Measurements from ENCODE around the gene DPYD.

Gene DPYD

DNA sequence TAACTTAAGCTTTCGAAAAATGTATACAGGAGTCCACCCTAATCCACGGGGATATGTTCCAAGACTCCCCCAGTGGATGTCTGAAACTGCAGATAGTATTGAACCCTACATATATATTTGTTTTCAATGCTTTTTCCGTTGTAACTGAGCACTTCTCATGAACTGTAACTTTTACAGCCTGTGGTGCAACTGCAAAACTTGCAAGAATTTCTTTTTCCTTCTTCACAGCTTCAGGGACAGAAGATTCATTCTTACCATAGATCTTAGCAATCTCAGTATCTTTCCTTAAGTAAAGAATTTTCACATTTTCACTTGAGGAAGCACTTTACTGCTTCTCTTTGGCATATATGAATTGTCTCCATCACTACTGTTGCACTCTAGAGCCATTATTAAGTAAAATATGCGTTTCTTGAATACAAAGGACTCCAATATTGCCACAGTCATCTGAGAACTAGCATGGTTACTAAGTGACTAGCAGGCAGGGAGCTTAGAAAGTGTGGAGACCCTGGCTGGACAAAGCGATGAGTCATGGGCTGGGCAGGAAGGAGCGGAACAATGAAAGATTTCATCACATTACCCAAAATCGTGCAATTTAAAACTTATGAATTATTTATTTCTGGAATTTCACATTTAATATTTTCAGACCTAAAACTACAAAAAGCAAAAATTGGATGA lies 14.1 kb downstream of the DPYD start:
- no peak for DNase-seq (ENCODE audit: low spot score)

DNA sequence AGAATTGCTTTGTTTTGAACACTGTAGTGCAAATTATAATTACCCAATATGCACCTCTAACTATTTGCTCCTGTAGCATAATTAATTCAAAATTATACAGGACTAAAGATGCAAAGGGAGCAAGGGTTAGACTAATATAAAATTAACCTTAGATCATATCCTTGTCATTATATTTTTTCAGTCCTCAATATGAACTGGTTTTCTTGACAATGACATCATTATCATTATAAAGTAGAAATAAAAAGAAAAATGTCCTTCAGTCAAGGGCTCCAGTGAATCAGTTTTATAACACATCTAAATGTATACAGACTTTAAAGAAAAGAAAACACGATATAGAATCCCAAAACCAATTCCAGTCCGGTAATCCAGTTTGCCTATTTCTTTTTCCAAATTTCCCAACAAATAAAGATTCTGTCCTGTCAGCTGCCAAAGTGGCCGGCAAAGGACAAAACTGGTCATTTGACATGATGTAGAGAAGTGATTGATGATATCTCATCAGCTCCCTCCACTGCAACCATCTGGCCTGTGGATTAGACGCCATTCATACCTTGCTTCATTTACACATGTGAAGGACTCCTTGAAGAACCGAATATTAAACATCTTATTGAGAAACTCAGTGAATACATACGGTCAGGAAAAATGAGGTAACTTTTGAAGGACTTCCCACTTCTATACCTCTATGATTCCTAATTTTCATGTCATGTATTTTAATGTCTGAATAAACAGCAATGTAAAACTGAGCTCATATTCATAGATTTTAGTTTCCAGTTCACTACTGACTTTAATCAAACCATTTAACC lies 15.5 kb downstream of the DPYD start:
- no peak for DNase-seq (ENCODE audit: low spot score)

DNA sequence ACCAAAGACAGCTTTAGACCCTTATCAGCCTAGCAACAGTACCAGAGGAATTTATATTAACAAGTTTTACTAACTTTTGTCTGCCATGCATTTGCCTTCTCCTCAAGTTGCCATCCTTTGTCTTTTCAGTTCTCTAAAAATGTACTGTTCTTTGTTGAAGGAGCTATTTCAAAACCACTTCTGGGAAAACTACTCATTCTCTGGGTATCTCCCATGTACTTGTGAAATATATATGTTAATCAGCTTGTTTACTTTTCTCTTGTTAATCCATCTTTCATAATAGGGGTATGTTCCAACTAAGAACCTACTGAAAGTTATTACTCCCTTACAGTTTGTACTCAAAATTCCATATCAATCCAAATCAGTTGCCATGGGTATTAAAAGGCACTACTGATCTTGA lies 16.3 kb downstream of the DPYD start:
- DNase-seq (ENCODE audit: low spot score) = no peak

DNA sequence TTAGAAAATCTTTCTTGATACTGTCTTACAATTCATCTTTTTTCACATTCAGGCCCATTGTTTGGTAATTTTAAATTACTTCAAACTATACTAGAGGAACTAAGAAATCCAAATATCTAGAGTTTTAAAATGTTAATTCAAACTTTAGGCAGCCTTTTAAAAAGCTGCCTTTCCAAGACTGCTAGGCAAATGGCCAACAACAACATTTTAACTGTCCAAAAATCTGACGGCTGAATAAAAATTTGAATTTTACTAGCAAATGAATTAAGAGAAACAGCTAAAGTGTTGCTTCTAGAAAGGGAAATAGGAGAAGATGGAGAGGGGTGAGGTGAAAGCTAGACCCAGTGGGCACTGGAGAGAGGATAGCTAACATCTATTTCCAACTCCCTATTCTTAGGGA lies 17.2 kb downstream of the DPYD start:
- no peak for DNase-seq (ENCODE audit: low spot score)

DNA sequence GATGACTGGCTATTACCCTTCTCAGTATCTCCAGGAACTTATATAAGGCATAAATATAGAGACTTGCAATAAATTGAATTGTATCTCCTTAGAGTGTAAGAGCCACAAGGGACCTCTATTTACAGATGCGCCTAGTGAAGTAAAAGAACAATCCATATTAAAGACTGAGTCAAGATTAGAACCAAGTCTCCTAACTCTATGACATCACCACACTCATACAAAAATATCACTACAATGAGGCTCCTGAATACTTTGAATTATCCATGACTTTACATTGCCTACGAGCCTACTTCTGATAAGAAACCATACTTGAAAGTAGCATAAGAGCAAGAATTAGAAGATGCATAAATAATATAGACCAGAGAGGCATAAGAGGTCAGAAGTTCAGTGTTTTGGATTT lies 18.8 kb downstream of the DPYD start:
- no peak for DNase-seq (ENCODE audit: low spot score)

DNA sequence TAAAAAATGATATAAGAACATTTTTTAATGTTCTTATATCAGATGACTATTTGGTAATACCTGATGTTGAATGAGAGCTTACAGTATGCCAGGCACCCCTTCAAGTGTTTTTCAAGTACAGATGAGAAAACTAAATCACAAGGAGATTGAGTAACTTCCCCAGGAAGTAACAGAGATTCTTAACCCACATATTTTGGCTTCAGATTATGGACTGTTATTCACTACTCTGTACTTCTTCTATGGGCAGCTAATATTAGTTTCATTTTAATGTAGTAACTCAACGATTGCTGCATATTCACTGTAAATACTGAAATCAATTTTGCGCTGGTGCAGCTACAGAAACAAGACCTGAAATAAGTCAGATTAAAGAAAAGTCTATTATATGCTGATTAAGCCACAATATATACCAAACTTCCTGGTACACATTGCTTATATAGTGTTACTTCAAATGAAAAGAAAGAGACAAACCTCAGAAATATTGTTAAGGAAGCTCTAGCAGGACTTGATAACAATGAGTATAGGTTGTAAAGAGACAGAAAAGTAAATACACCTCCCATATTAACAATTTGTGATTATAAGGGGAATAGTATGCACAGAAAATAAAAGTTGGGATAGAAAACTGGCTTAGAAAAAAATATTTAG lies 19.7 kb downstream of the DPYD start:
- DNase-seq (ENCODE audit: low spot score) = no peak

DNA sequence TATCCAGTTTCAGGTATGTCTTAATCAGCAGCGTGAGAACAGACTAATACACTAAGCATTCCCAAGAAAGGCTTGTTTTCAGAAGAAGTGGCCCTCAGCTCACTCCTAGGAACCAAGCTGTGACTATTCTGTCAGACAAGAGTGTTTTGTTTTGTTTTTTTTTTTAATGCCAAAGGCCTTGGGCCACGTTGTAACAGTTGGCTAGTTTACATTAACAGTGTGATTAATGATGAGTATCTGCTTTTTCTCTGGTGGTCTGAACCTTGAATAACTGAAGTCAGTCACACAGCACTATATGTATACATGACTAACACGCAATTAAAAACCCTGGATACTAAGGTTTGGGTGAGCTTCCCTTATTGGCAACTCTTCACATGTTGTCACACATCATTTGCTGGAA lies 21.9 kb downstream of the DPYD start:
- DNase-seq (ENCODE audit: low spot score) = no peak

DNA sequence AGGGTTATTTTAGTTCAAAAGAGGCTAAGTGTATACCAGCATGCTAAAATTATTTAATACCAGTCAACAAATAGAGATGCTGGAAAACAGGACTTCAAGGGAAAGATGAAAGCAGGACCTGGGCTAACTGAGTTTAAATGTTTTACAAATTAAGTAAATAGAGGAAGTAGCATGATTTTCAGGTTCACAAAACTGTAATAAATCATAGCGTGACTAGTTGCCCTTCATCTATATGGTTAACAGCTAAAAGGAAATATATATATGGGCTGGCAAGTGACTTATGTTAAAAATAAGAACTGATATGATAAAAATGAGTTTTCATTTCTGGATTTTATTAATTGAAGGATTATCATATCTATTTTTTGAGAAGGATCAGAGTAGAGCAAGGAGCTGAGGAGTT lies 25.6 kb downstream of the DPYD start:
- no peak for DNase-seq (ENCODE audit: low spot score)

DNA sequence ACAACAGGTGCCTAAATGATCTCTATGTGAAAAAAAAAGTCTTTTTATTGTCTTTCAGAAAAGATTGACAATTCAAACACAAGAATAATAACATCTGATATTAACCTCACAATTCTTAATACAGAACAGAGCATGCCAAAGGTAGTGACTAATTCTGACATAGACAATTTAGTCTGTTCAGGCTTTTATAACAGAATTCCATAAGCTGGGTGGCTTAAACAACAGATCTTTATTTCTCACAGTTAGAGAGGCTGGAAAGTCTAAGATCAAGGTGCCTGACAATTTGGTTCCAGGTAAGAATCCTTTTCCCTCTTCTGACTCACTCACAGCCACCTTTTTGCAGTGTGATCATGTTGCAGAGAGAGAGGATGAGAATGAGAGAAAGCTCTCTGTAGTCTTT lies 27.0 kb downstream of the DPYD start:
- no peak for DNase-seq (ENCODE audit: low spot score)

DNA sequence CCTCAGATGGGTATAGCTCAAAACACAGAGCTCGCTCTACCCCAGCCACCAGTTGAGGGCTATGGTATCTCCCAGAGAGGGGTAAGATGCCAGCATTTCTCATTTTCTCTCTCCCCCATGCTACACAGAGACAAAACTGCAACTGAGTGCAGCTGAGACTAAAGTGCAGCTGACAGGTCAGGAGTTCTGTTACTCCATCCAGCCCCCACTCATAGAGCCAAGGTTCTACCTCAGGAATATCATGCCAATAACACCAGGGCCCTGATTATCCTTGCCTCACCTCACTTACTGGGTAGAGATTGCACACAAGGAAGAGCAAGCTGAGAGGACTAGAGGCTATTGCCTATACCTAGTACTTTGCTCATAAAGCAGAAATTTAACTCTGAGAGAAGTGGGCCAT lies 34.6 kb downstream of the DPYD start:
- no peak for DNase-seq (ENCODE audit: low spot score)

DNA sequence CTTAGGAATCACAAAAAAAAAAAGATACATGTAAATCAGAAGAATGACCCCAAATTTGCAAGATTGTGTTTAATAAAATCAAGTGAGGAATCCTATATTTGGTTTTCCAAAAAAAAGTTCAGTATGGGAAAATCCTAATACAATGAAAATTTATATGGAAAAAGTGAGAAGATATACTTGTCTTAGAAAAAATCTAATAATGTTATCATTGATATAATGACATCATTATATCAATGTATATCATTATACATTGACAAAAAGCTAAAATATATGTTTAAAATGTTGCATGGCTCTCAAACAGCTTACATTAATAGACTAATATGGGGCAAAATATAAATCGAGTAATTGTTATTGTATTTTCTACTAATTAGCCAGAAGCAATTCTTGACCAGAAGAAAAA lies 37.0 kb downstream of the DPYD start:
- DNase-seq (ENCODE audit: low spot score) = no peak

DNA sequence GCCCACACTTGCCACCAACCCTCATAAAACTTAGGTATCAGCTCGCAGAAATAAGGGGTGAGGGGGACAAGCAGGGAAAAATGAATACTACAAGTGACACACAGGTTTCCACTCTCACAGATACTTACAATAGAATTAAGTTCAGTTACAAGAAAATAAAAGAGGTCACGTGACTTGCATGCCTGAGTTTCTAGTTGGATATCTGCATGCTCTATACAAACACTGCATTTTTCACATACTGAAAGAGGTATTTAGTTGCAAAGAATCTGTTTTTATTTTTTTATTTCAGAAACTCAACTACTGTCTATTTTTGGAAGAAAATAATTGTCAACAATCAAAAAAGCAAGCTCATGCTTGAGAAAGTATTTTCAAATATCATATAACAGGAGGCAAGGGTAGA lies 43.5 kb downstream of the DPYD start:
- no peak for DNase-seq (ENCODE audit: low spot score)

DNA sequence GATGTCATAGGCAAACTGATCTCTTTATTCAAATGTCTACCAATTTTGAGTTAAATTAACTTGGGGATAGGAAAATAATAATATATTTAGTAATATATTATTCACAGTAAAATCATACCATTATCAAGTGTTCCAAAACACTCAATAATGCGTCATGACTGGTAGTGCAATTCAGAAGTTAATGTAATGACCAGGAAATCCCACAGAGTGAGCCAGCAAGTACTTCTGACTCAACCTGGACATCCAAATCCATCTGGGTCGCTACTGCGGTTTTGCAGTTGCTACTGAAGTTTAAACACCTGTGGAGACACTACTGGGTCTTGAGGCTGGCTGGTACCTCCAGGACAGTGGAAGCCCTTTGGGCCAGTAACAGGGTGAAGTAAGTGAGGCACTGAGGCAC lies 44.8 kb downstream of the DPYD start:
- no peak for DNase-seq (ENCODE audit: low spot score)

DNA sequence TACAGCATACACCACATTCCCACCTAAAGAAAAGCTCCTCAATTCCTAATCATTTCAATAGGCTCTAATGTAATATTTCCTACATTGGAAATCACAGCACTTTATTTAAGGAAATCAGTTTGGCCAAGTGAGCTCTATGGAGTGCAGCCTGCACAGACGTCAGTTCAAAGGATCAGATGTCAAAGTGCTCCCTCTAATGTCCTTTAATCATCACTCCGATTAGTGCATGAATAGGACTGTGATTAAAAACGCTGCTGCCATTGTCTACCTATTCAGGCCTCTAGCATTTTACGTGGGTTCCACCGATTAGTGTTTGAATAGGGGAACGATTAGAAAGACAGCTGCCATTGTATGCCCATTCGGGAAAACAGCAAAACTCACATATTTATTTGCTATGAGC lies 50.2 kb downstream of the DPYD start:
- DNase-seq (ENCODE audit: low spot score) = no peak

DNA sequence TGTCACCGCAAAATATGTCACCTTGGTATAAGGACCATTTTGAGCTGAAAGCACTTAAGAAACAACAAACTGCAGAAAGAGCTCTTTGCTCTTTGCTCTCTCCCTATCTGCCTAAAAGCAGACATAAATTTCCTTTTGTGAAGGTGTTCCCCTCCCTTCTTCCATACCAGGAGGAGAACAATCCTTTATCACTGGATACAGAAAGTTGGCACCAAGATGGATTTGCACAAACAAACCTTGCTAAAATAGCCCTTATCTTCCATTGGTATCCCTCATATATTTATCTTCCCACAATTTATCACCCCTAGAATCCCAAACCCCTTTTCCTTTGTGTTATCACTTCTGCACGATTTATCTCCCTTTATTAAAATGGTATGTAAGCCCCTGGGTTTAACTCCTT lies 51.4 kb downstream of the DPYD start:
- no peak for DNase-seq (ENCODE audit: low spot score)

DNA sequence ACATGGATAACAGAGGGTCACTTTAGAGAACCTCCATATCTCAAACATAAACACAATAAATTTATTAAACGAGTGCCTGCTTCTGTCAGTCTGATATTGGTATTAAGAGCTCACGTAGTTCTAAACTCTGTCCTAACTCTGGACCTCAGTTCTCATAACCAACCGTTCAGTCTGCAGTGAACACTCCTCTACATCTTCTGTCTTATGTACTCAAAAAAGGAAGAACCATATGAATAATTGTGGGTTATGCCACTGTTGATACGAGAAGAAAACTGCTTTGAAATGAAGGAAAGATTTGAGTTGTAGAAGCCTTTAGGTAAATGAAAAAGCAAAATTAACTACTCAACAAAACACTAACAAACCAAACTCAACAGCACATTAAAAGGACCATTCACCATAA lies 53.7 kb downstream of the DPYD start:
- no peak for DNase-seq (ENCODE audit: low spot score)

DNA sequence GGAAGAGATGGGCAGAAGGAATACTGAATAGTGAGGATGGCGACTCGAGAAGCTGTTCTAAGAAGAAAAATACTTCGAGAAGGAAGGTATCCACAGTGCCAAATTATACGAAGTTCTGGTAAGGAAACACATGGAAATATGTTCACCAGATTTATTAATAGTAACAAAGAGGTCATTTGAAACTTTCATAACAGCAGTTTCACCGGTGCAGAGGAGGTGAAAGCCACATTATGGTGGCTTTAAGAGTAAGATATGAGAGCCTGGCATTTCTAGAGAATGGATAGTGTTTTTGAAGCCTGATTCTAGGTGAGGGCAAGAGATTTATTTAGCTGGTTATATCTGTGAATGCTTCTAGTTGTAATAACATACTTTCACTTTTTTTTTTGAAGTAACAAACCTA lies 56.2 kb downstream of the DPYD start:
- no peak for DNase-seq (ENCODE audit: low spot score)

DNA sequence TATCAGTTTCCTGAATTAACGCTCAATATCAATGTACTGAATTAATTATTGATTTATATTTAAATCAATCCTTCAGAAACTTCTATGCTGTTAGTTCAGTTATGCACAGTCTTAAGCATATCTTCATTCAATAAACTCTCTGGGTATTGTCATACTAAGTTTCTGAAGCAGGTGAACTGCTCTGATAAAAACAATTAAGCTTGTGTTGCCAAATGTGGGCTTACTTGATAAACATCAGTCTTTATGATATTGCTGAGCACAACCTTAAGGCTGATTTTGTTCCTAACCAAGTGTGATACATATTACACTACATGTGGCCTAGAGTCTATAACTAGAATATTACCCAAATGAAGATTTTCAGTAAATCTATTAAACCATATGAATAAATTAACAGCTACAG lies 67.6 kb downstream of the DPYD start:
- no peak for DNase-seq (ENCODE audit: low spot score)

DNA sequence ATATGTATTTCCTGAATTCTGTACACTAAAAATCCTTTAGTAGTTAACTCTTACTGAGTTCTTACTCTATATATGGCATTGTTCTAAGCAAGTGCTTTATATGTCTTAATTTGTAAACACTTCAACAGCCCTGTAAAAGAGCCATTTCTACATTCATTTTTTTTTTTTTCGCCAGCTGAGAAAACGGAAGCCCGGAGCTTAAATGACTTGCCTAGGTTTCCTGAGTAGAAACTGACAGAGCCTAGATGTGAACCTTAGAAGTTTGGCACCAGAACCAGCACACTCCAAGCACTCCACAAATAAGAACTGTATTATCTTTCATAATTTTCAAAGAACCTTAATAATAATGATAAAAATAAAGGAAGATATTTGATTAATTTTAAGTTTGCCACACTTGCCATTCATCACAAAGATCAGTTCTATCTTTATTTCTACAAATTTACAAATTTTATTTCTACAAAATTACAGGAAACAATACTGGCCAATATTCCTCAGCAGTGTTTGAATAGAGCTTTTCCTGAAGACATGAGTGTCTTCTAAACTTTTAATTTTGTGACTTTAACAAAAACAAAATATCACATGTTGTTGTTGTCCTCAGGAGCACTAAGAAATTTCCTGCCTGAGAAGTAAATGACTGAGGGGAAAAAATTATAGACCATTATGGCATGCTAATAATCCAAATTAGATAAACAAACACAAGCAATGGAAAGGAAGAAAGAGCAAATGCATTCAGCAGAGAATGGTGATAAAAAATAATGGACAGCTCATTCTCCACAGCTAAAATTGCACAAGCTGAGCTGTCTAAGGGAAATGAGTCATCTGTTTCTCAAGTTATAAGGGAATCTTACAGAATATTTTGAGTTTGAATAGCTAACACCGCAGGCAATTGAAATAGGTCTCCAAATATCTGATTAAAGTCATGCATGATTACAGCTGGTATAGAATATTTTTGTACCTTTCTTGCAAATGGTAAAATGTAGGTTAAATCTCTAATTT lies 71.2 kb downstream of the DPYD start:
- no peak for DNase-seq (ENCODE audit: low spot score)

DNA sequence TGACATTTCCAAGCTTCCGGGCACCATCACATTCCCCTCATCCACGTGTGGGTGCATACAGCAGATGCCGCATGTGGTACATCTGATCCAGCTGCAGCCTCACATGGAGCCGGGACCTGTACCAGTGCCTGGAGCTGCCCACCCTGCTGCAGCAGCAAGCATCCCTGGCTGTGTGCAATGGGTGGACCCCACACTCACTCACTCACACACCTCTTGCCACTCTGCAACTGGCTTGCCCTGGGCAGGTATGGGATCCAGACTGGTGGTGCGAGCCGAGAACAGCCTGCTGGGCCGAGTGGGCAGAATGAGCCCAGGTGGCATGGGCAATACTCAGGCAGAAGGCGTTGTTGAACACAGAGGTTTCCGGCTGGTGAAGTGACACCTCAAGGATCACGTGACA lies 75.0 kb downstream of the DPYD start:
- DNase-seq (ENCODE audit: low spot score) = no peak

DNA sequence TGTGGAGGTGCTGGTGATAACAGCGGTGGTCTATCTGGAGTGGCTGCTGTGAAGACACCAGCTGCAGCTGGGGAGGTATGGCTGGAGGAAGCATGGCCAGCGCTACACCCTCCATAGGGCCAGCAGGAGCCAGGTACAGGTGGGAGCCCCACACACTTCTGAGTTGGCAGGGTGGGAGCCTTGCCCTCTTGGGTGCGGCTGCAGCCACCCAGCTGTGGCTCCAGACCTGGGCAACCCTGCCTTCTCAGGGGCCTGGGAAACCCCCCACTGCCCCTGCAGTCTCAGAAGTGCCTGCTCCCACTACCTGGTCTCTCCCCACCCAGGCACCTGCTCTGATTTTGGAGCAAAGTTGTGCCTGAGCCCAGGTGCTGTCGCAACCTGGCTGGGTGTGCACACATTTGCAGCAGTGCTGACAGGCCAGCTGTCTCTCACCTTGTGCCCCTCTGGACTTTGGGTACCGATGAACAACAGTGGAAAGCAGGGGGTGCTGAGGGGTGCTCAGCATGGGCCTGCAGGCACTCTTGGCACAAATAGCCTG lies 76.2 kb downstream of the DPYD start:
- DNase-seq (ENCODE audit: low spot score) = no peak

DNA sequence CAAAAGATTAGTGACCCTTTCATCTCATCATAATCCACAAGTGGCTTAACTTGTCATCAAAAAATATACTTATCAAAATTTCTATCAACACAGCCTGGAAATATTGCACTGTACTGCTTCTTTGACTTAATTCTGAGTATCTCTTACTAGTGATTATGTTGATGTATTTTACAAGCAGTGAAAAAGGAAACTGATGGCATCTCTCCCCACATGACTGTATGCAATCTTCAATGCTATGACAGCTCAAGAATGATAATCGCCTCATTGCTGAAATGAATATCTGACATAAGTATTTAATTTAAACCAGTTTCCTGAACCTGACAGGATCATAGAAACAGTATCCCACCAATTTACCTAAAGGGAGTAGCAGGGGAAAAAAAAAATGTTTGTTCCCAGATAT lies 79.5 kb downstream of the DPYD start:
- no peak for DNase-seq (ENCODE audit: low spot score)

Measured in cerebellar cortex (tissue), 1 donor.